ENCODE data around the gene SP8. TPM values are rescaled to one million over a fixed set of nuclear protein-coding genes. Genes with fewer than 3 reads are reported as not detected.

SP8 gene
- total and polyA plus RNA-seq, 4 donors, result not detected

- Histone ChIP-seq H3K4me1 (ENCODE audit: control insufficient read depth in 4 of 4, insufficient read depth in 4 of 4, low read length in 3 of 4) (peaks cover 0 to 17% (median 6%) of the 10 kb centered on the region in 4 donors), H3K9ac (ENCODE audit: low read depth in 1 of 2, low read length in 2 of 2) (no peak overlapping the region), H3K27me3 (ENCODE audit: control insufficient read depth in 4 of 4, insufficient read depth in 4 of 4, low read length in 3 of 4) (no peaks in the 10 kb centered on the region), H3K36me3 (ENCODE audit: control insufficient read depth in 4 of 4, insufficient read depth in 3 of 4, low read depth in 1 of 4, low read length in 3 of 4) (no peaks in the 10 kb centered on the region), H3K27ac (ENCODE audit: low read depth in 1 of 2, low read length in 2 of 2) (no peak overlapping the region), H3K4me3 (ENCODE audit: low read depth in 1 of 3, low read length in 3 of 3) (peak overlapping the region in 2 of 3 donors; percentile 13 to 20), H3K9me3 (ENCODE audit: control insufficient read depth in 4 of 4, low read length in 3 of 4) (no peaks in the 10 kb centered on the region)
- peak; percentile 52 to 64 for TF ChIP-seq HNF4A (conservative IDR thresholded peaks at IDR 0.05)
- no peak for TF ChIP-seq TAF1 (conservative IDR thresholded peaks at IDR 0.05)
- TF ChIP-seq JUND (IDR thresholded peaks at IDR 0.05), result peak in 1 of 2 donors; percentile 28
- TF ChIP-seq, protein P1, sequence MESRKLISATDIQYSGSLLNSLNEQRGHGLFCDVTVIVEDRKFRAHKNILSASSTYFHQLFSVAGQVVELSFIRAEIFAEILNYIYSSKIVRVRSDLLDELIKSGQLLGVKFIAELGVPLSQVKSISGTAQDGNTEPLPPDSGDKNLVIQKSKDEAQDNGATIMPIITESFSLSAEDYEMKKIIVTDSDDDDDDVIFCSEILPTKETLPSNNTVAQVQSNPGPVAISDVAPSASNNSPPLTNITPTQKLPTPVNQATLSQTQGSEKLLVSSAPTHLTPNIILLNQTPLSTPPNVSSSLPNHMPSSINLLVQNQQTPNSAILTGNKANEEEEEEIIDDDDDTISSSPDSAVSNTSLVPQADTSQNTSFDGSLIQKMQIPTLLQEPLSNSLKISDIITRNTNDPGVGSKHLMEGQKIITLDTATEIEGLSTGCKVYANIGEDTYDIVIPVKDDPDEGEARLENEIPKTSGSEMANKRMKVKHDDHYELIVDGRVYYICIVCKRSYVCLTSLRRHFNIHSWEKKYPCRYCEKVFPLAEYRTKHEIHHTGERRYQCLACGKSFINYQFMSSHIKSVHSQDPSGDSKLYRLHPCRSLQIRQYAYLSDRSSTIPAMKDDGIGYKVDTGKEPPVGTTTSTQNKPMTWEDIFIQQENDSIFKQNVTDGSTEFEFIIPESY (IDR thresholded peaks at IDR 0.05), result no peak
- no peak for TF ChIP-seq YY1 (IDR thresholded peaks at IDR 0.05)
- TF ChIP-seq, protein P2, sequence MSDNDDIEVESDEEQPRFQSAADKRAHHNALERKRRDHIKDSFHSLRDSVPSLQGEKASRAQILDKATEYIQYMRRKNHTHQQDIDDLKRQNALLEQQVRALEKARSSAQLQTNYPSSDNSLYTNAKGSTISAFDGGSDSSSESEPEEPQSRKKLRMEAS (IDR thresholded peaks at IDR 0.05), result no peak
- no peak for TF ChIP-seq GABPA (IDR thresholded peaks at IDR 0.05 in 1 of 2, conservative IDR thresholded peaks at IDR 0.05 in 1 of 2)
- no peak for TF ChIP-seq FOXA1 (IDR thresholded peaks at IDR 0.05)
- 69% methylated on average over 11 of the region's 11 CpGs for WGBS
- no peak for DNase-seq (ENCODE audit: low spot score)
Observed at GRCh38 chr7:20738518-20739481, 47.9 kb downstream of the SP8 start.

DNA sequence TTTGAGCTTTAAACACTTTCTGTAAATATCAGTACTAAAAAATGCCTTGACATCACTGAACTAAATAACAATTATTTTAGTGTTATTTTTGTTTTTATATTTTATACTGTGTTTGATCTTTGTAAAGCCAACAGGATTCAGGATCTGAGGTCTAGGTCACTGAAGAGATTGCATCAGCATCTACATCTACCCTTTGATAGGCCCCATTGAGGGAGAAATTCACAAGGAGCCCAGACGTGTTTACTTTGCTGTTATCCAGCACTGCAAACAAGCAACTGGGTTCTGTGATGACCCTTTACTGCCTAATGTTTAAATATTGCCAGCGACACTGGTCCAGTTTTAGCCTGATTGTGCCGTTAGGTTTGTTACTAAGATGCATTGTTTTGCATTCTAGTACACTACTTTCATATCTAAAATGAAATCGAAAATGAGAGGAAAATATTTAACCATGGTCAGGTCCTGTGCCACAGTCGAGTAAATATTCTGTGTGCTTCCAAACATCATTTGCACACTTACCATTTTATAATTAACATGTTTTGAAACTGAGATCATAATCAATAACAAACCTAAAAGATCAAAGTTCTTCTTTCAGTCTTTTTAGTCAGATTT is 48.7 kb downstream of the SP8 start:
- peak overlapping the region in 2 of 3 donors; percentile 13 to 20 for H3K4me3 ChIP-seq (ENCODE audit: low read depth in 1 of 3, low read length in 3 of 3)
- no peak overlapping the region for H3K9ac ChIP-seq (ENCODE audit: low read depth in 1 of 2, low read length in 2 of 2)
- peak; percentile 91 for TF ChIP-seq FOXA1 (IDR thresholded peaks at IDR 0.05)
- TF ChIP-seq TAF1 (conservative IDR thresholded peaks at IDR 0.05), result no peak
- peak in 1 of 2 donors; percentile 49 for TF ChIP-seq JUND (IDR thresholded peaks at IDR 0.05)
- peak; percentile 28 for TF ChIP-seq YY1 (IDR thresholded peaks at IDR 0.05)
- TF ChIP-seq, protein P1 (IDR thresholded peaks at IDR 0.05), result no peak
- no peak for TF ChIP-seq CTCF (IDR thresholded peaks at IDR 0.05; ENCODE audit: low read depth, low read length, missing input control)
- peak; percentile 92 for TF ChIP-seq REST (IDR thresholded peaks at IDR 0.05)
- TF ChIP-seq RAD21 (IDR thresholded peaks at IDR 0.05), result no peak
- TF ChIP-seq RXRA (IDR thresholded peaks at IDR 0.05), result peak in 1 of 2 donors; percentile 55
- no peak for TF ChIP-seq SP1 (IDR thresholded peaks at IDR 0.05)
- TF ChIP-seq, protein P2 (IDR thresholded peaks at IDR 0.05), result peak; percentile 32
- TF ChIP-seq NR2F2 (IDR thresholded peaks at IDR 0.05), result no peak
- peak in 1 of 2 donors; percentile 67 for TF ChIP-seq HNF4A (conservative IDR thresholded peaks at IDR 0.05)
- peak; percentile 86 for TF ChIP-seq FOXA2 (IDR thresholded peaks at IDR 0.05)
- no peak for TF ChIP-seq EGR1 (IDR thresholded peaks at IDR 0.05; ENCODE audit: low read depth in 2 of 2)
- no peak for TF ChIP-seq HNF4G (IDR thresholded peaks at IDR 0.05)
- TF ChIP-seq GABPA (IDR thresholded peaks at IDR 0.05 in 1 of 2, conservative IDR thresholded peaks at IDR 0.05 in 1 of 2), result no peak
- TF ChIP-seq ATF3 (IDR thresholded peaks at IDR 0.05), result peak; percentile 46
- H3K4me1 ChIP-seq (ENCODE audit: control insufficient read depth in 4 of 4, insufficient read depth in 4 of 4, low read length in 3 of 4), result peaks cover 0 to 17% (median 6%) of the 10 kb centered on the region in 4 donors
- WGBS, result 19% methylated on average over 5 of the region's 5 CpGs
- no peak for DNase-seq (ENCODE audit: low spot score)
- no peaks in the 10 kb centered on the region for H3K9me3 ChIP-seq (ENCODE audit: control insufficient read depth in 4 of 4, low read length in 3 of 4)
- H3K27me3 ChIP-seq (ENCODE audit: control insufficient read depth in 4 of 4, insufficient read depth in 4 of 4, low read length in 3 of 4), result no peaks in the 10 kb centered on the region
- H3K27ac ChIP-seq (ENCODE audit: low read depth in 1 of 2, low read length in 2 of 2), result no peak overlapping the region
- H3K36me3 ChIP-seq (ENCODE audit: control insufficient read depth in 4 of 4, insufficient read depth in 3 of 4, low read depth in 1 of 4, low read length in 3 of 4), result no peaks in the 10 kb centered on the region
